Measurements from ENCODE around the gene C2CD4C. TPM values are rescaled to one million over a fixed set of nuclear protein-coding genes. Genes with fewer than 3 reads are reported as not detected.

C2CD4C gene
- total RNA-seq, 1 experiment from 2014 or later, result 0.29 TPM

GRCh38 chr19:441213-441836, 32.4 kb upstream of the C2CD4C start:
- Histone ChIP-seq H3K27me3 (ENCODE audit: low read length) (no peaks in the 10 kb centered on the region), H4K20me1 (ENCODE audit: low read length) (no peaks in the 10 kb centered on the region), H3K9ac (ENCODE audit: low read length) (no peak overlapping the region), H3K79me2 (ENCODE audit: low read length) (no peaks in the 10 kb centered on the region), H3K9me3 (ENCODE audit: low read length) (no peaks in the 10 kb centered on the region), H3F3A (ENCODE audit: low read length, unreplicated experiment) (no peaks in the 10 kb centered on the region), H3K4me3 (ENCODE audit: low read length) (no peak overlapping the region), H3K27ac (ENCODE audit: low read length) (no peak overlapping the region), H3K36me3 (ENCODE audit: low read depth, low read length) (no peaks in the 10 kb centered on the region), H3K4me2 (ENCODE audit: low read length) (no peak overlapping the region), H3K9me2 (replicated peaks; ENCODE audit: low read length) (no peaks in the 10 kb centered on the region), H3K4me1 (ENCODE audit: insufficient read depth, low read length) (no peaks in the 10 kb centered on the region), H2AFZ (ENCODE audit: low read length) (no peak overlapping the region)
- BruUV-seq (replicated peaks), result no TSS peak
- CTCF ChIA-PET, result no interaction called here
- DNase-seq (no peak), ATAC-seq (no peak)
- POLR2A ChIA-PET (ENCODE audit: unreplicated experiment), result no interaction called here
- TF ChIP-seq CTCF (conservative IDR thresholded peaks at IDR 0.05; ENCODE audit: low read depth, low read length) (no peak), EZH2phosphoT487 (IDR thresholded peaks at IDR 0.05; ENCODE audit: borderline replicate concordance, low read length) (no peak)
- intact Hi-C loops (cut with micrococcal nuclease), result no loop called here

- ATAC-seq, result no peak
- no peak overlapping the region for H2AFZ ChIP-seq (ENCODE audit: low read length)
- no peaks in the 10 kb centered on the region for H4K20me1 ChIP-seq (ENCODE audit: low read length)
- BruUV-seq (replicated peaks), result no TSS peak
- DNase-seq, result no peak
- intact Hi-C loops (cut with micrococcal nuclease), result no loop called here
- no peaks in the 10 kb centered on the region for H3K79me2 ChIP-seq (ENCODE audit: low read length)
- no peak for TF ChIP-seq EZH2 (IDR thresholded peaks at IDR 0.05; ENCODE audit: low read length, unreplicated experiment)
- TF ChIP-seq EZH2phosphoT487 (IDR thresholded peaks at IDR 0.05; ENCODE audit: borderline replicate concordance, low read length), result no peak
- no peak for TF ChIP-seq CTCF (conservative IDR thresholded peaks at IDR 0.05; ENCODE audit: low read depth, low read length)
- H3K4me1 ChIP-seq (ENCODE audit: insufficient read depth, low read length), result no peaks in the 10 kb centered on the region
- H3K36me3 ChIP-seq (ENCODE audit: low read depth, low read length), result no peaks in the 10 kb centered on the region
- no peaks in the 10 kb centered on the region for H3K9me3 ChIP-seq (ENCODE audit: low read length)
- CTCF ChIA-PET, result no interaction called here
- no peaks in the 10 kb centered on the region for H3K27me3 ChIP-seq (ENCODE audit: low read length)
- H3K9ac ChIP-seq (ENCODE audit: low read length), result no peak overlapping the region
- H3K27ac ChIP-seq (ENCODE audit: low read length), result no peak overlapping the region
- no peaks in the 10 kb centered on the region for H3K9me2 ChIP-seq (replicated peaks; ENCODE audit: low read length)
- H3F3A ChIP-seq (ENCODE audit: low read length, unreplicated experiment), result no peaks in the 10 kb centered on the region
- POLR2A ChIA-PET (ENCODE audit: unreplicated experiment), result no interaction called here
- H3K4me3 ChIP-seq (ENCODE audit: low read length), result no peak overlapping the region
- no peak overlapping the region for H3K4me2 ChIP-seq (ENCODE audit: low read length)
Observed at GRCh38 chr19:440391-441212, 31.7 kb upstream of the C2CD4C start.
